H1 (cell line): ENCODE data around the gene PELI2. TPM values are rescaled to one million over a fixed set of nuclear protein-coding genes. Genes with fewer than 3 reads are reported as not detected.

Experiments
- CTCF ChIA-PET: fragments of 300-600 bp; sonication (Branson Sonifier 250); formaldehyde crosslinking; loops from one replicate; lab custom pipeline; 2021; ENCODE audit not compliant: partially characterized antibody; lab: Charles Lee
- POLR2A ChIA-PET: fragments of 300-600 bp; sonication (Branson Sonifier 250); formaldehyde crosslinking; loops from one replicate; lab custom pipeline; 2021; ENCODE audit warnings: inconsistent platforms; ENCODE audit not compliant: partially characterized antibody; lab: Charles Lee
- DNase-seq, 2 experiments: peaks; one replicate each; pipeline versions ENCODE4 v3.0.0 to v3.0.0-alpha.2; 2010 to 2022; ENCODE audit warnings: low spot score in 2 of 2, low read depth in 1 of 2, mixed read lengths in 1 of 2
- FAIRE-seq: peaks from 2 replicates; lab custom pipeline; 2011; peaks lifted over from hg19 to GRCh38; lab: Jason Lieb, UNC
- H2AFZ ChIP-seq: 2 replicates; pipeline ENCODE4 v1.8.1; 2012; ENCODE audit warnings: low read length, inconsistent platforms
- H2AK5ac ChIP-seq: 2 replicates; pipeline ENCODE4 v1.6.1; 2013; ENCODE audit warnings: low read depth, low read length
- H2BK120ac ChIP-seq: replicated peaks from 2 replicates; pipeline ENCODE3; 2013; ENCODE audit warnings: low read depth, low read length, inconsistent platforms
- H2BK12ac ChIP-seq: 2 replicates; pipeline ENCODE4 v1.6.1; 2013; ENCODE audit warnings: low read depth, low read length
- H2BK15ac ChIP-seq: 2 replicates; pipeline ENCODE4 v1.6.1; 2013; ENCODE audit warnings: low read length
- H2BK20ac ChIP-seq: 2 replicates; pipeline ENCODE4 v1.6.1; 2013; ENCODE audit warnings: low read length
- H2BK5ac ChIP-seq: 2 replicates; pipeline ENCODE4 v1.6.1; 2013; ENCODE audit warnings: low read depth, low read length
- H3K14ac ChIP-seq: 2 replicates; pipeline ENCODE4 v1.6.1; 2013; ENCODE audit warnings: inconsistent platforms; ENCODE audit not compliant: insufficient read length
- H3K18ac ChIP-seq: 2 replicates; pipeline ENCODE4 v1.6.1; 2013; ENCODE audit warnings: low read length; ENCODE audit errors: extremely low read depth
- H3K23ac ChIP-seq: 2 replicates; pipeline ENCODE4 v1.6.1; 2013; ENCODE audit warnings: inconsistent platforms; ENCODE audit not compliant: insufficient read length
- H3K23me2 ChIP-seq: 2 replicates; pipeline ENCODE4 v1.6.1; 2013; ENCODE audit warnings: low read depth, low read length
- H3K27ac ChIP-seq: 2 replicates; pipeline ENCODE4 v1.6.1; 2011; ENCODE audit warnings: low read depth, low read length, inconsistent platforms
- H3K27me3 ChIP-seq, 4 experiments: replicated peaks in 1 of 4; 1 replicate in 1 of 4; 2 replicates in 3 of 4; pipeline versions ENCODE4 v1.6.1 to v1.8.1; 2011 to 2013; ENCODE audit warnings: low read length in 3 of 4, mild to moderate bottlenecking in 3 of 4, inconsistent platforms in 2 of 4, mixed read lengths in 2 of 4, moderate library complexity in 1 of 4; ENCODE audit not compliant: control insufficient read depth in 3 of 4, insufficient read depth in 3 of 4; ENCODE audit errors: extremely low read depth in 1 of 4
- H3K36me3 ChIP-seq, 4 experiments: 2 replicates each; pipeline versions ENCODE4 v1.6.1 to v1.8.1; 2011 to 2013; ENCODE audit warnings: mild to moderate bottlenecking in 4 of 4, low read length in 3 of 4, moderate library complexity in 2 of 4, control low read depth in 1 of 4, inconsistent platforms in 1 of 4; ENCODE audit not compliant: insufficient read depth in 4 of 4, control insufficient read depth in 2 of 4
- H3K4ac ChIP-seq: replicated peaks from 2 replicates; pipeline ENCODE3; 2013; ENCODE audit warnings: low read length, low read depth, mixed read lengths, inconsistent platforms; ENCODE audit not compliant: insufficient read length
- H3K4me1 ChIP-seq, 4 experiments: replicated peaks in 1 of 4; 1 replicate in 1 of 4; 2 replicates in 3 of 4; pipeline versions ENCODE4 v1.6.1 to v1.8.1; 2011 to 2013; ENCODE audit warnings: low read length in 3 of 4, inconsistent platforms in 2 of 4, mixed read lengths in 1 of 4; ENCODE audit not compliant: insufficient read depth in 4 of 4, control insufficient read depth in 3 of 4
- H3K4me2 ChIP-seq, 2 experiments: 2 replicates each; pipeline versions ENCODE4 v1.6.1 to v1.8.1; 2011 to 2013; ENCODE audit warnings: low read depth in 2 of 2, low read length in 2 of 2, control low read depth in 1 of 2, inconsistent platforms in 1 of 2, mild to moderate bottlenecking in 1 of 2; ENCODE audit not compliant: insufficient read depth in 1 of 2
- H3K4me3 ChIP-seq, 4 experiments: fragments of 200-600, 300-600 bp in 1 of 4; sonication (generic), shearing (Covaris generic), sonication (Bioruptor Twin) in 1 of 4; 2 replicates each; pipeline versions ENCODE4 v1.5.1 to v1.8.1; 2011 to 2016; ENCODE audit warnings: low read length in 4 of 4, low read depth in 3 of 4, control low read depth in 2 of 4, inconsistent platforms in 2 of 4, mild to moderate bottlenecking in 2 of 4, mixed read lengths in 1 of 4, moderate library complexity in 1 of 4; ENCODE audit not compliant: insufficient read depth in 2 of 4; ENCODE audit errors: extremely low read depth in 1 of 4
- H3K56ac ChIP-seq: replicated peaks from 2 replicates; pipeline ENCODE3; 2013; ENCODE audit warnings: low read depth, mild to moderate bottlenecking, mixed read lengths, low read length, inconsistent platforms; ENCODE audit not compliant: insufficient read length
- H3K79me1 ChIP-seq: 2 replicates; pipeline ENCODE4 v1.6.1; 2013; ENCODE audit warnings: low read depth, low read length, control low read depth
- H3K79me2 ChIP-seq, 2 experiments: 2 replicates each; pipeline versions ENCODE4 v1.6.1 to v1.8.1; 2012 to 2013; ENCODE audit warnings: low read length in 2 of 2, mild to moderate bottlenecking in 2 of 2, inconsistent platforms in 1 of 2; ENCODE audit not compliant: insufficient read depth in 2 of 2, control insufficient read depth in 1 of 2
- H3K9ac ChIP-seq, 4 experiments: replicated peaks in 1 of 4; 1 replicate in 1 of 4; 2 replicates in 3 of 4; pipeline versions ENCODE4 v1.6.1 to v1.8.1; 2011 to 2013; ENCODE audit warnings: low read depth in 3 of 4, low read length in 3 of 4, control low read depth in 2 of 4, mild to moderate bottlenecking in 2 of 4, moderate library complexity in 2 of 4, inconsistent platforms in 1 of 4; ENCODE audit errors: extremely low read depth in 1 of 4
- H3K9me3 ChIP-seq, 2 experiments: 2 replicates each; pipeline versions ENCODE4 v1.6.1 to v1.8.1; 2012 to 2013; ENCODE audit warnings: mild to moderate bottlenecking in 2 of 2, moderate library complexity in 2 of 2, control low read depth in 1 of 2, inconsistent platforms in 1 of 2, low read depth in 1 of 2, low read length in 1 of 2, mixed read lengths in 1 of 2; ENCODE audit not compliant: insufficient read depth in 2 of 2
- H4K20me1 ChIP-seq, 2 experiments: replicated peaks in 1 of 2; 2 replicates each; pipeline versions ENCODE3 to v1.8.1; 2011 to 2013; ENCODE audit warnings: inconsistent platforms in 2 of 2, low read length in 2 of 2, mild to moderate bottlenecking in 1 of 2; ENCODE audit not compliant: insufficient read depth in 2 of 2, control insufficient read depth in 1 of 2
- H4K5ac ChIP-seq: 2 replicates; pipeline ENCODE4 v1.6.1; 2013; ENCODE audit warnings: low read length, low read depth, mixed read lengths, inconsistent platforms; ENCODE audit not compliant: insufficient read length
- H4K8ac ChIP-seq: 2 replicates; pipeline ENCODE4 v1.8.0; 2013; ENCODE audit warnings: mild to moderate bottlenecking, moderate library complexity, low read length, inconsistent platforms; ENCODE audit not compliant: insufficient read depth; ENCODE audit errors: extremely low read depth
- H4K91ac ChIP-seq: replicated peaks from 2 replicates; pipeline ENCODE3; 2013; ENCODE audit warnings: low read length, mixed read lengths, inconsistent platforms; ENCODE audit not compliant: insufficient read length
- BACH1 ChIP-seq: IDR thresholded peaks from 2 replicates; pipeline ENCODE4 v1.6.1; 2012; ENCODE audit warnings: low read length, improper control_type of control experiment
- CHD2 ChIP-seq: IDR thresholded peaks from 2 replicates; pipeline ENCODE4 v1.6.1; 2012; ENCODE audit warnings: low read length, improper control_type of control experiment
- EZH2 ChIP-seq: fragments of 200-600 bp; sonication (generic); IDR thresholded peaks from 2 replicates; pipeline ENCODE4 v1.7.1; 2012; ENCODE audit warnings: low read depth, mild to moderate bottlenecking, moderate library complexity, low read length, inconsistent platforms; ENCODE audit not compliant: severe bottlenecking
- POLR2A ChIP-seq, 2 experiments: IDR thresholded peaks; 1 replicate in 1 of 2; 2 replicates in 1 of 2; pipeline ENCODE4 v1.6.1; 2011; ENCODE audit warnings: low read depth in 2 of 2, low read length in 2 of 2, mild to moderate bottlenecking in 2 of 2; ENCODE audit errors: control extremely low read depth in 1 of 2
- SAP30 ChIP-seq: fragments of 300-600 bp; sonication (generic); IDR thresholded peaks from 2 replicates; pipeline ENCODE4 v1.7.1; 2012; ENCODE audit warnings: low read length, moderate library complexity, mild to moderate bottlenecking, inconsistent platforms; ENCODE audit not compliant: insufficient read depth, insufficient replicate concordance
- SIN3A ChIP-seq, 2 experiments: IDR thresholded peaks in 1 of 2; conservative IDR thresholded peaks in 1 of 2; 2 replicates each; pipeline ENCODE4 v1.6.1; 2011 to 2012; ENCODE audit warnings: low read length in 2 of 2, improper control_type of control experiment in 1 of 2, low read depth in 1 of 2, mild to moderate bottlenecking in 1 of 2
- SIRT6 ChIP-seq: IDR thresholded peaks from one replicate; pipeline ENCODE4 v1.7.1; 2012; ENCODE audit warnings: low read length, inconsistent platforms
- TBP ChIP-seq: IDR thresholded peaks from 2 replicates; pipeline ENCODE4 v1.6.1; 2011; ENCODE audit warnings: low read depth, low read length, improper control_type of control experiment
- TEAD4 ChIP-seq: IDR thresholded peaks from 2 replicates; pipeline ENCODE4 v1.6.1; 2012; ENCODE audit warnings: low read depth, low read length, inconsistent platforms, mixed read lengths
- ZNF274 ChIP-seq: IDR thresholded peaks from 2 replicates; pipeline ENCODE4 v1.7.0; 2012; ENCODE audit warnings: low read length, borderline replicate concordance; ENCODE audit errors: extremely low read depth
- WGBS, 2 experiments: shearing (Covaris generic) in 1 of 2; methylation state at CpG; one replicate each; pipeline versions ENCODE4 v1.1.6 to v1.1.7; 2013 to 2015; ENCODE audit warnings: low lambda C conversion rate in 2 of 2, mixed read lengths in 2 of 2, inconsistent platforms in 1 of 2, low coverage in 1 of 2, missing lambda C conversion rate in 1 of 2; ENCODE audit not compliant: insufficient replicate concordance in 2 of 2, insufficient coverage in 1 of 2, insufficient read length in 1 of 2; ENCODE audit errors: extremely low coverage in 1 of 2, missing lambda C conversion rate in 1 of 2; 5-methylcytosine and 5-hydroxymethylcytosine counted together
- polyA plus RNA-seq, 7 experiments: library from polyadenylated mRNA; depleted of rRNA in 3 of 7; stranded (reverse) in 5 of 7; unstranded in 2 of 7; fragments of >200 nt in 5 of 7; fragments of 200-250 nt in 2 of 7; gene quantifications; 1 replicate in 5 of 7; 2 replicates in 1 of 7; 4 replicates in 1 of 7; pipeline versions ENCODE4 v1.2.1 to v1.2.3, GENCODE V29; 2011 to 2013; ENCODE audit warnings: missing spikeins in 2 of 7, mixed read lengths in 2 of 7
- total RNA-seq: library from RNA; stranded (reverse); fragmentation: NEBNext Ultra II Directional; extraction: Animal tissue kit (Norgen Biotek cat#: 25700); gene quantifications from 2 replicates; pipeline ENCODE4 v1.2.1, GENCODE V29; 2021
- TF ChIP-seq, protein P1 (sequence below), 3 experiments: IDR thresholded peaks; 1 replicate in 2 of 3; 2 replicates in 1 of 3; pipeline versions ENCODE4 v1.5.1 to v1.6.1; 2011; ENCODE audit warnings: low read length in 3 of 3, mild to moderate bottlenecking in 3 of 3, inconsistent platforms in 2 of 3, low read depth in 1 of 3, moderate library complexity in 1 of 3; ENCODE audit not compliant: insufficient read depth in 1 of 3; ENCODE audit errors: control extremely low read depth in 1 of 3

The PELI2 gene
- total and polyA plus RNA-seq, 2 of the 8 experiments (the other 6 are each of a cell fraction or from before 2014, with no cell fraction given) = 14.6 to 25.7 TPM

DNA sequence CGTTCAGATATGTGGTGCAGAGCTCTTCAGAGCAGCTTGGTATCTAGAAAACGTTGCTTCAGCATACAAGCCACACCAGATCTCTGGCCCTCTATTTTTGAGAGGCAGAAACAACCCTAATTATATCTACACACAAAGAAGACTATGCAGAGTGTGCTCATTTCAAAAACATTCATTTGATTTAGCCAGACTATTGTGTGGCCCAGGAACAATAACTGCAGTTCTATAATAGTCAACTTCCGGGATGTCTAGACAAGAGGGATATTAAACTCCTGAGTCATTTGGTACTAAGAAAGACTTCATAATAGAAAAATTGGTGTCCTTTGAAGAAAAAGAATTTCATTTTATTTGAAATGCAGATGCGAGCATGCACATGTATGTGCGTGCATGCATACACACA lies 153.8 kb downstream of the PELI2 start:
- Histone ChIP-seq H3K4me2 (no peak overlapping the region), H3K18ac (no peak overlapping the region), H4K5ac (no peak overlapping the region), H3K23ac (no peak overlapping the region), H2BK5ac (no peak overlapping the region), H3K79me1 (no peaks in the 10 kb centered on the region), H3K14ac (no peak overlapping the region), H2BK15ac (no peak overlapping the region), H2AFZ (no peak overlapping the region), H3K79me2 (no peaks in the 10 kb centered on the region), H4K91ac (no peak overlapping the region), H3K36me3 (no peaks in the 10 kb centered on the region), H4K8ac (no peak overlapping the region), H3K9ac (no peak overlapping the region; a peak in 1 of 7 replicates), H3K4ac (no peak overlapping the region), H2BK20ac (no peak overlapping the region), H3K23me2 (no peaks in the 10 kb centered on the region), H4K20me1 (no peaks in the 10 kb centered on the region), H2BK120ac (no peak overlapping the region), H2AK5ac (no peak overlapping the region), H3K56ac (no peak overlapping the region), H3K9me3 (peaks cover 12 to 14% of the 10 kb centered on the region in 2 experiments; a peak in 3 of 4 replicates), H3K4me1 (peaks cover 0 to 3% (median 0%) of the 10 kb centered on the region in 4 experiments; a peak in 1 of 7 replicates), H2BK12ac (no peak overlapping the region), H3K4me3 (no peak overlapping the region), H3K27ac (no peak overlapping the region), H3K27me3 (no peaks in the 10 kb centered on the region)
- WGBS, 2 experiments = 85% methylated on average over 5 of the region's 5 CpGs; no CpG with 5 or more reads in 1 of the 2 experiments
- CTCF ChIA-PET = interaction anchor here (1.0 kb wide), 1 partner anchor 23 kb away, joined by 3 read pairs; no protein-coding TSS in a partner anchor
- FAIRE-seq (no peak), DNase-seq (no peak)
- POLR2A ChIA-PET = no interaction called here
- TF ChIP-seq EZH2 (no peak), TEAD4 (no peak), CHD2 (no peak), TBP (no peak), SIN3A (conservative IDR thresholded peaks at IDR 0.05 in 1 of 2, IDR thresholded peaks at IDR 0.05 in 1 of 2; ENCODE audit: low read depth in 1 of 2, low read length in 2 of 2) (no peak), POLR2A (IDR thresholded peaks at IDR 0.05; ENCODE audit: control extremely low read depth in 1 of 2, low read depth in 2 of 2, low read length in 2 of 2) (no peak), ZNF274 (no peak), BACH1 (no peak), SAP30 (no peak), SIRT6 (no peak)
- TF ChIP-seq, protein P1, sequence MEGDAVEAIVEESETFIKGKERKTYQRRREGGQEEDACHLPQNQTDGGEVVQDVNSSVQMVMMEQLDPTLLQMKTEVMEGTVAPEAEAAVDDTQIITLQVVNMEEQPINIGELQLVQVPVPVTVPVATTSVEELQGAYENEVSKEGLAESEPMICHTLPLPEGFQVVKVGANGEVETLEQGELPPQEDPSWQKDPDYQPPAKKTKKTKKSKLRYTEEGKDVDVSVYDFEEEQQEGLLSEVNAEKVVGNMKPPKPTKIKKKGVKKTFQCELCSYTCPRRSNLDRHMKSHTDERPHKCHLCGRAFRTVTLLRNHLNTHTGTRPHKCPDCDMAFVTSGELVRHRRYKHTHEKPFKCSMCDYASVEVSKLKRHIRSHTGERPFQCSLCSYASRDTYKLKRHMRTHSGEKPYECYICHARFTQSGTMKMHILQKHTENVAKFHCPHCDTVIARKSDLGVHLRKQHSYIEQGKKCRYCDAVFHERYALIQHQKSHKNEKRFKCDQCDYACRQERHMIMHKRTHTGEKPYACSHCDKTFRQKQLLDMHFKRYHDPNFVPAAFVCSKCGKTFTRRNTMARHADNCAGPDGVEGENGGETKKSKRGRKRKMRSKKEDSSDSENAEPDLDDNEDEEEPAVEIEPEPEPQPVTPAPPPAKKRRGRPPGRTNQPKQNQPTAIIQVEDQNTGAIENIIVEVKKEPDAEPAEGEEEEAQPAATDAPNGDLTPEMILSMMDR (IDR thresholded peaks at IDR 0.05; ENCODE audit: control extremely low read depth in 1 of 3, insufficient read depth in 1 of 3, low read depth in 1 of 3, low read length in 3 of 3) = no peak
